ENCODE measurements around the gene RNGTT.
A peak's percentile ranks its signal among the peaks of the same experiment; 100 is the strongest.

DNA sequence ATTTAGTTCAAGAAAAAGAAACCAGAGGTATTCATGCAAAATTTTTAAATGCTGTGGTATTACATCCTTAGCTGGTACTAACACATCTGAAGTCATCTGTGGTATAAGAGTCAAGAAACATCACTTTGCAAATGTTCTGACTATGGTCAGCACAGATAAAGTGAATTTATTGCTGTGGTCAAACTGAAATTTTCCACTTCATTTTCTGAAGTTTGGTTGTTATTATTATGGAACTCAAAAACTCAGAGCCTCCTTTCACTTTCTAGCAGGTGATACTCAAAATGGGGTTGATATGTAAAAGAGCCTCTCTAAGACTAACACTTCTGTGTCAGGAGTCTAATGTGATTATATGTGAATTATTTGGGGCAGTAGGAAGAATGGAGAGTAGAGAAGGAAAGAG, 257.8 kb downstream of the RNGTT start:
- TF ChIP-seq BHLHE40 (IDR thresholded peaks at IDR 0.05; ENCODE audit: borderline replicate concordance in 1 of 2, low read depth in 2 of 2, low read length in 1 of 2) (peak in 1 of 2 experiments; percentile 32; a peak in 2 of 4 replicates), SIN3A (IDR thresholded peaks at IDR 0.05; ENCODE audit: low read depth, low read length) (no peak), NFIC (IDR thresholded peaks at IDR 0.05; ENCODE audit: low read depth, low read length) (peak; percentile 86), MTA2 (IDR thresholded peaks at IDR 0.05; ENCODE audit: low read depth) (peak; percentile 86), FOXK2 (IDR thresholded peaks at IDR 0.05) (no peak), TCF12 (IDR thresholded peaks at IDR 0.05; ENCODE audit: low read depth, low read length) (no peak), POLR2A (IDR thresholded peaks at IDR 0.05; ENCODE audit: low read depth, low read length) (no peak), CTCF (IDR thresholded peaks at IDR 0.05 in 2 of 3, conservative IDR thresholded peaks at IDR 0.05 in 1 of 3; ENCODE audit: control insufficient read depth in 2 of 3, extremely low read depth in 1 of 3, insufficient read depth in 1 of 3, low read depth in 3 of 3, low read length in 3 of 3) (no peak), BACH1 (IDR thresholded peaks at IDR 0.05; ENCODE audit: borderline replicate concordance) (peak; percentile 56; the same call in 1 of the 2 replicates), SP1 (IDR thresholded peaks at IDR 0.05; ENCODE audit: low read depth, low read length) (no peak)
- TF ChIP-seq, protein P1, sequence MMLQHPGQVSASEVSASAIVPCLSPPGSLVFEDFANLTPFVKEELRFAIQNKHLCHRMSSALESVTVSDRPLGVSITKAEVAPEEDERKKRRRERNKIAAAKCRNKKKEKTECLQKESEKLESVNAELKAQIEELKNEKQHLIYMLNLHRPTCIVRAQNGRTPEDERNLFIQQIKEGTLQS (IDR thresholded peaks at IDR 0.05; ENCODE audit: borderline replicate concordance, extremely low read depth, low read depth, low read length) = no peak
